Measurements from ENCODE around the gene EIF4H.
"Not testable (repeated sequence)": the region's sequence is repeated elsewhere in the genome, so short reads cannot be mapped to it uniquely, and the experiment has no call there.

EIF4H gene

DNA sequence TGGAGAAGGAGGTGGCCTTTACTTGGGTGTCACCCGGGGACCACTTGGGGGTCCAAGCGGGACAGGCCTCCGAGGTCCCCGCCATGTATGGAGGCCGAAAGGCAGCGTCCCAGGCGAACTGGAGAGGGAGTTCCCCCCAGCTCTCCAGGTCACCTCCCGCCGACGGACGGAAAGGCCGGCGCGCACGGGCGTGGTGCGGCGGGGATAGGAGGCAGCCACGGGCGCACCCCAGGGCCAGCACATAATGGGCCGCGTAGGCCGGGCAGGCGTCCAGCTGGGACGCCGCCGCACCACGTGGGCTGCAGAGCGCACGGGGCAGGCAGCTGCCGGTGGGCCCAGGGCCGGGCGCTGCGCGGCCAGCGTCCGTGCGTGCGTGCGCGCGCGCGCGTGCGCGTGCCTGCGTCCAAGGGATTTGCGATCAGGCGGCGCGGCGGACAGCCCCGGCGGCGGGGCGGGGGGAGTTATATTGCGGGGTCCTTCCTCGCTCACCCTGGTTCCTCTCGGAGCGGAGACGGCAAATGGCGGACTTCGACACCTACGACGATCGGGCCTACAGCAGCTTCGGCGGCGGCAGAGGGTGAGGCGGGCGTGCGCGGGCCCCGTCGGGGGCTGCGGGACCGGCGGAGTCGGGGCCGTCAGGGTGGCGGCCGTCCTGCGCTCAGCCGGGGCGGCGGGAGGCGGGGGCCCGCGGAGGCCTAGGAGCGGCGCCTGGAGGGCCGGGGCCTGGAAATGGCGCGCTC, at the start of gene EIF4H:
EIF4H (plus strand) TSS at position 491 of the 740 bp plus-strand sequence; CDS start at position 519, 28 bp downstream.
- DNase-seq (ENCODE audit: low spot score): peak; percentile 94

DNA sequence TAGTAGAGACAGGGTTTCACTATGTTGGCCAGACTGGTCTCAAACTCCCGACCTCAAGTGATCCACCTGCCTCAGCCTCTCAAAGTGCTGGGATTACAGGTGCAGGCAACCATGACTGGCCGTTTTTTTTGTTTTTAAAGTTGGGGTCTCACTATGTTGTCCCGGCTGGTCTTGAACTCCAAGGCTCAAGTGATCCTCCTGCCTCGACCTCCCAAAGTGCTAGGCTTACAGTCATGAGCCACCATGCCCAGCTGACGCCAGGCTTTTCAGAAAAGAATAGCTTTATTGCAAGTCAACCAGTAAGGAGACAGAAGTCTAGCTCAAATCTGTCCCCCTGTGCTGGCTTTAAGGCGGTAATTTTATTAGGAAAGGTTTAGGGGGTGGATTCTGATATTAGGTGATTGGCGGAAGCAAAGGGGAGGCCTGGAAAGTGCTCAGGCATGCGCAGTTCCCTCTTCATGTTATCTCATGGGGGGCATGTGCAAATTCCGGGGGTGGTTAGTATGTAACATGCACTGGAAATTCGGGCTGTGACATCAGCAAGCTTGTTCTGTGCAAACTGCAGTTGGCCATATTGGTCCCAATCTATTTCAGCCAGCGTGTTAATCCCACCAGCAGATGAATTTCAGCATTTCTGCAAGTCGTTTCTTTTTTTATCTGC, 47.8 kb upstream of the EIF4H start:
- DNase-seq (ENCODE audit: low spot score): no peak

DNA sequence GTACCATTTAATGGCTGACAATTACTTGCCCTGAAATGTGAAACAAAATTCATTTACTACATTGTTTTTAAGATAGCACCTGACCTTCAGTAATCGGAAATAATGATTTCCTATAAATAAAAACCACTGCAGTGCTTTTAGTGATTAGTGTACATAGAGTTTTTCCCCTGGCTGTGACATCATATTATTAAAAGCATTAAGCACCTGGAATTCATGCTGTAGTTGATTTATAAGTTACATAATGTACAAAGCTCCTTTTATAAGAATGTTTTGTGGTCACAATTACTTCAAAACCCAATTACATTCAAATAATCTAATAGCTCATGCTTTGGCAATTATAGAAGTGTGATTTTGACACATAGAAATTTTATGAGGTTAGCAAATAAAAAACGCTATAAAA, 44.3 kb upstream of the EIF4H start:
- no peak for DNase-seq (ENCODE audit: low spot score)

DNA sequence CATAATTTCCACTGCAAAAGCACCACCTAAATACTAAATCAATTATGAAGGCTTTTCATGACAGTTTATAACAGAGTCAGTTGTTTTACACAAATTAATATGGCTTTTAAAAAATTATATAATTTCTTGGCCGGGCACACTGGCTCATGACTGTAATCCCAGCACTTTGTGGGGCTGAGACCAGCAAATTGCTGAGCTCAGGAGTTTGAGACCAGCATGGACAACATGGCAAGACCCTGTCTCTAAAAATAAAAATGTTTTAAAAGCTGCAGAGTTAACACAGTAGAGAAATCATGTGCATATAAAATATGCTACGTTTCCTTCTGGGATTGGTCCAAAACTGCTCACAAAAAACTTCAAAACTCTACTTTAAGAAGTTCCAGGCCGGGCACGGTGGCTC, 43.6 kb upstream of the EIF4H start:
- no peak for DNase-seq (ENCODE audit: low spot score)

DNA sequence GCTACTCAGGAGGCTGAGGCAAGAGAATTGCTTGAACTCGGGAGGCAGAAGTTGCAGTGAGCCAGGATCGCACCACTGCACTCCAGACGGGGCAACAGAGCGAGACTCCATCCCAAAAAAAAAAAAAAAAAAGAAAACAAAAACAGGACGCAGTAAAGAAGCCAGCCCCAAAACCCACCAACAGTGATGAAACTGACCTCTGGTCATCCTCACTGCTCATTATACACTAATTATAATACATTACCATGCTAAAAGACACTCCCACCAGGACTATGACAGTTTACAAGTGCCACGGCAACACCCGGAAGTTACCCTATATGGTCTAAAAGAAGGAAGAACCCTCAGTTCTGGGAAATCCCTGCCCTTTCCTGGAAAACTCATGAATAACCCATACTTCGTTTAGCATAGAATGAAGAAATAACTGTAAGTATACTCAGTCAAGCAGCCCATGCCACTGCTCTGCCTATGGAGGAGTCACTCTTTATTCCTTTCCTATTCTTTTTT, 40.0 kb upstream of the EIF4H start:
- DNase-seq (ENCODE audit: low spot score): peak; percentile 37

DNA sequence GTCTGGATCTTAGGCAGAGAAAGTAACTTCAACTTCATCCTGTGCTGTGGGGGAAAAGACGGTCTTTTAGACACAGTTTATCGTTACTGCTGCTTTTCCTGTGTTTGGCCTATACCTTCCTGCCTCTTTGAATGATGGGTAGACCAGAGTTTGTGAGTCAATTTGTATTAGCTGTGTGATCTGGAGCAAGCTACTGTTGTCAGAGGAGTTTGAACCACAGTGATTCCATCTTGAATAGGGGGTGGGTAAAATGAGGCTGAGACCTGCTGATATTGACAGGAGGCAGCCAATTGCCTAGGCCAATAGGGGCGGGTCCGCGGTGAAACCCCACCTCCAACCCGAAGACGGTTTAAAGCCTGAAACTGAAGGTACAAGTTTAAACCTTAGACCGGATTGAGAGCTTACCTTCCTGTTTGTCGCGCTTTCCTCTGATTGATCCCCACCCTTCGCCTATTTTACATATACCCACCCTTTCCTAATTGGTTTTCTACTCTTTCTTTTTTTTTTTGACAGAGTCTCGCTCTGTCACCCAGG, 35.8 kb upstream of the EIF4H start:
- DNase-seq (ENCODE audit: low spot score): no peak

DNA sequence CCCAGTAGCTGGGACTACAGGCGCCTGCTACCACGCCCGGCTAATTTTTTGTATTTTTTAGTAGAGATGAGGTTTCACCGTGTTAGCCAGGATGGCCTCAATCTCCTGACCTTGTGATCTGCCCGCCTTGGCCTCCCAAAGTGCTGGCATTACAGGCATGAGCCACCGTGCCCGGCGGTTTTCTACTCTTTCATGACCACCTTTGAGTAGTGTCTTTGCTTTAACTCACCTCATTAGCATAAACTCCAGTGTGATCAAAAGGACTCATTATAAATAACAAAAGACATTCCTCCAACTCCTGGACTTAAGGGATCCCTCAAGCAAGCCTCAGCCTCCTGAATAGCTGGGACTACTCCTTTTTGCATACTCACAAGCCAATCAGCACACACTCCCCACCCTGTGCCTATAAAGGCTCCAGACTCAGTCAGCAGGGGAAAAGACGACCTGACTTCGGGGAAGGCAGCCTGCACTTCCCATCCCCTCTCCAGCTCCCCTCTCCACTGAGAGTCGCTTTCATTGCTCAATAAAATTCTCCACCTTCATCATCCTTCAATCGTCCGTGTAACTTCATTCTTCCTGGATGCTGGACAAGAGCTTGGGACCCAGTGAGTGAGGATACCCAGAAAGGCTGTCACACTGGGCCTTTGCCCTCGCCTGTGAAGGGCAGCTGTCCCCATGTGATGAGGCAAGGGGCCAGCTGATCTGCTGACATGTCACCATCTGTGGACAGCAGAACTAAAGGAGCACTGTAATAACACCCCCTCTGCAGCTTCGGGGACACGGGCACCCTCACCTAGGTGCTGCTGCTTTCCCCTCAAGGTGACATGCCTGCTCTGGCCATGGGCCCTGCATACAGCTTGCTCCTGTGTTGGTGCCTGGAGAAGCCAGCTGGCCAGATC, 35.0 kb upstream of the EIF4H start:
- no peak for DNase-seq (ENCODE audit: low spot score)

DNA sequence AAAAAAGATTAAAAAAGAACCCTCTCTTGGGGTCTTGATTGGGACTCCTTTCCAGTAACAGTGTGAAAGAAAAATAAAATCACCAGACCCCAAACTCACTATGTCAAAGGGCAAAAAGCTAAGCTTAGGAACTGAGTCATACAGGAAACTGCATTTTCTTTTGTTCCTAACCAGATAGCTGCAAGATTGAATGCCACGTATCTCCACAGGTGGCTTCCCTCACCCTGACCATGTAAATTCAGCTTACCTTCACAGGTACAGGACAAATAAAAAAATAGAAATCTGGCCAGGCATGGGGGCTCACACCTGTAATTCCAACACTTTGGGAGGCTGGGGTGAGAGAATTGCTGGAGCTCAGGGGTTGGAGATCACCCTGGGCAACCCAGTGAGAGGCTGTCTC, 32.5 kb upstream of the EIF4H start:
- no peak for DNase-seq (ENCODE audit: low spot score)

DNA sequence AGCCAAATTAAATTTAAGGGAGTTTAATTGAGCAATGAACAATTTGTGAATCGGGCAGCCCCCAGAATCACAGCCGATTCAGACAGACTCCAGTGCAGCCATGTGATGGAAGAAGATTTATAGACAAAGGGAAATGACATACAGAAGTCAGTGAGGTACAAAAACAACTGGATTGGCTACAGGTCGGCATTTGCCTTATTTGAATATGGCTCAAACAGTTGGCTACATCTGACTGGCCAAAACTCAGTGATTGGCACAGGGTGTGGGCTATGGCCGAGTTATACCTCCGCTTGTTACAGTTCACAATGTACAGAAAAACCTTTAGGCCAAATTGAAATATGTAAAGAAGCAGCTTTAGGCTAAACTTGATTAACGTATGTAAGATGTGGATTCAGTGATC, 30.8 kb upstream of the EIF4H start:
- DNase-seq (ENCODE audit: low spot score): no peak

DNA sequence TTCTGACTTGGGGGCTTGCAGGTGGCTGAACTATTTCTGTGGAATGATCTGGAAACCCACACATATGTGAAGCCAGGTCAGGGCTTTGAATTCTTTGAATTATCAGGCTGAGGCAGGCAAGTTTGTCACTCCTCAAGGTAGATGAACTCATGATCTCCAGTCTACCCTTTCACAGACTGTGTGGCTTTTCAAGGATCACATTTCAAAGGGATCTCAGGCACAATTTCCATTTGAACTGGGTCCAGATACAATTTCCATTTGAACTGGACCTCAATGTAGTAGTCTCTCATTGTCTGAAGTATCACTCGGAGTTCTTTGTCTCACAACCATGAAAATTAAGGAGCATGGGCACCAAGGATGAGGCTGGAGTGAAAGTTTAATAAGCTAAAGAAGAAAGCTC, 25.7 kb upstream of the EIF4H start:
- DNase-seq (ENCODE audit: low spot score): no peak

DNA sequence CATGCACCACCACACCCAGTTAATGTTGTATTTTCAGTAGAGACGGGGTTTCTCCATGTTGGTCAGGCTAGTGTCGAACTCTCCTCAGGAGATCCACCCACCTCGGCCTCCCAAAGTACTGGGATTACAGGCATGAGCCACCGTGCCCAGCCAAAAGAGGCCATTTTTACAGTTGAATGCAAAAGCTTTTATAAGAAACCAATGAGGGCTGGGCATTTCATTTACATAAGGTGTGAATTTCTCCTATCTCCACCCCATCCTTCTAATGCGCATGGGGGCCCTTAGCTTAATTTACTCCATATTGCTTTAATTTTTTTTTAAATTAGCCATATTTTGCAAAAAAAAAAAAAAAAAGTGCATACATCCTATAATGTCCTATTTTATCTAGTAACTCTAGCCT, 25.1 kb upstream of the EIF4H start:
- DNase-seq (ENCODE audit: low spot score): no peak

DNA sequence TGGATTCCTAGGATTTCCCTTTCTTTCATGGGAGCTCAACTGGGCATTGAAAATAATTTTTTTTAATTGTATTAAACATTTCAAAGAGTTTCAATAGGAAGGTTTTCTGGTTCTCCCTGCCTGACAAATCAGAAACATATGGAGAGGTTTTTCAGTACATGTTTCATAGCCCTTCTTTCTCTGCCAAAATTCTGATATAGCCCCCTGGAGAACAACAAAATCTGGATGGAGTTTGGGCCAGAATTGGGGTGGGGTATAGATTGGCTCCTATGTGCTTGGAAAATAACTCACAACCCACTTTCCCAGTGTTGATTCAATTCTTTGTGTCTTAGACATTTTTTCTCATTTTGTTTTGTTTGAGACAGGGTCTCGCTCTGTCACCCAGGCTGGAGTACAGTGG, 24.6 kb upstream of the EIF4H start:
- DNase-seq (ENCODE audit: low spot score): no peak

DNA sequence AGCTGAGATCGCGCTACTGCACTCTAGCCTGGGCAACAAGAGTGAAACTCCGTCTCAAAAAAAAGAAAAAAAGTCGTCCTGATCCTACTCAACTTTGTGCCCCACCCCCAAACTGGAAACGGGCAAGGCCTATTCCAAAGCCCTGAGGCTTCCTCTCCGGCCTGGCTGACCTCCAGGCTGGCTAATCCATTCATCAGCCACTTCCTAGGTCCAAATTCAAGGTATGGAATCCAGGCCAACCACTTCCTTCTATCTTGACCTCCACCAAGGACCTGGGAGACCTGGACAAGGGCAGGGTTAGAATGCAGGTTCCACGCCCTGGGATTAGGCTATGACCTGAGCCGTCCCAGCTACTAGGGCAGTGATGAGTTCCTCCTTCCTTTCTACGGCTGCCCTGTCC, 20.4 kb upstream of the EIF4H start:
- DNase-seq (ENCODE audit: low spot score): no peak

DNA sequence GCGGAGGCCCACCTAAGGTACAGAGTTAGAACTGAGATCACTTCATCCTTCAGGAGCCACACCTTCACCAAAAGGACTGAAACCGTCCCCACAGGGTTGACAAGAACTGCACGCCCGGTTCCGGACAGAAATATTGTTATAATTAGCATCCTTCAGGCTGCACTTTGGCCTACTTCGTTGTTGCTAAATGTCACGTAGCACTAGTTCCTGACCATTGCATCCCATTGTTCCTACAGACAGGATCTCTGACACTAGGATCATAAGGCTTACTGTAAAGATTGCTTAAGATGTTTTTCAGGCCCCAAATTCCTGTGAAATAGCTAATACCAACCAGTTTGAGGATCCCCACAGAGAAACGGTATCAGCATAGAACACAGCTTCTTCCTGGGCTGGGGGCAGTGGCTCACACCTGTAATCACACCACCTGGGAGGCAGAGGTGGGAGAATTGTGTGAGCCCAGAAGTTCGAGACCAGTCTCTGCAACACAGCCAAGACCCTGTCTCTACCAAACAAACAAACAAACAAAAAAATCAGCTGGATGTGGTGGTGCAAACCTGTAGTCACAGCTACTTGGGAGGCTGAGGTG, 18.3 kb upstream of the EIF4H start:
- no peak for DNase-seq (ENCODE audit: low spot score)

DNA sequence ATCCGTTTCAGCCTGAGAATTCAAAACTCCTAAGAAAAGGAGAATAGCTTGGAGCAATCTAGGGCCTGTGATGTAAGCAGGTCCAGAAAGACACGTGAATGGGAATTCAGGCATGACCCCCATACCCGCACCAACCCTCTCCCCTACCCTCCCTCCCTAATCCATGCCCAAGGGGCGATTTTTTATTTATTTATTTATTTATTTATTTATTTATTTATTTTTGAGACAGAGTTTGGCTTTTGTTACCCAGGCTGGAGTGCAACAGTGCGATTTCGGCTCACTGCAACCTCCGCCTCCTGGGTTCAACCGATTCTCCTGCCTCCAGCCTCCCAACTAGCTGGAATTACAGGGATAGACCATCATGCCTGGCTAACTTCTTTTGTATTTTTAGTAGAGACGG, 16.6 kb upstream of the EIF4H start:
- DNase-seq (ENCODE audit: low spot score): no peak

DNA sequence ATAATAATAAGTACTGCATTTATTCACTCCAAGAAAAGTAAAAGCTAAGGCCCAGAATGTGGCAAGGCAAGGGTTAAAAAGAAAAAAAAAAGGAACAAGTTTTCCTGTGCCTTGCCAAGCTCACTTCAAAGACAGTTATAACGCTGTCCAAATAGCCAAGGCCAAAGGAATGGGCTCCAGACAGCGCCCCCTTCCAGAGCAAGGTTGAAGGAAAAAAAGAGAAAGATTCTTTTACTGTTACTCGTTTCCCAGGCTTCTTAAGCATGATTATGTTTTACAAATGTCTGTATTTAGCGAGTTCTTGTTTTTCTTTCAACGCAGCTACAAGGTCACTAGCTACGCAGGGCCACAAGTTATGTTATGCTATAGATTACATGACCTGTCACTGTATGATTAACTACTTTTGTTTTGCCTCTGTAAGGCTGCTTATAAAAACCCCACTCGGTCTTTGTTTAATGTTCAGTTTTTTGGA, 9.1 kb upstream of the EIF4H start:
- no peak for DNase-seq (ENCODE audit: low spot score)

DNA sequence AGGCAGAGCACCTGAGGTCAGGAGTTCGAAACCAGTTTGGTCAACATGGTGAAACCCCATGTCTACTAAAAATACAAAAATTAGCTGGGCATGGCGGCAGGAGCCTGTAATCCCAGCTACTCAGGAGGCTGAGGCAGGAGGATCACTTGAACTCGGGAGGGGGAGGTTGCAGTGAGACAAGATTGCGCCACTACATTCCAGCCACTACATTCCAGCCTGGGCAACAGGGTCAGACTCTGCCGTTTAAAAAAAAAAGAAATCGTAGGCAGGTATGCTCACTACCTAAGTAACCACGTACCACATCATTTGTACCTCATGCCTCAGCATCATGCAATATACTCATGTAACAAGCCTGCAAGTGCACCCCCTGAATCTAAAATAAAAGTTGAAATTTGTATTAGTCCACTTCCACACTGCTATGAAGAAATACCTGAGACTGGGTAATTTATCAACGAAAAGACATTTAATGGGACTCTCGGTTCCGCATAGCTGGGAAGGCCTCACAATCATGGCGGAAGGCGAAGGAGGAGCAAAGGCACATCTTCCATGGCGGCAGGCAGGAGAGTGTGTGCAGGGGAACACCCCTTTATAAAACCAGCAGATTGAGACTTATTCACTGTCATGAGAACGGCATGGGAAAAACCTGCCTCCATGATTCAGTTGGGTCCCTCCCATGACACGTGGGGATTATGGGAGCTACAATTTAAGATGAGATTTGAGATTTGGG, 8.1 kb upstream of the EIF4H start:
- DNase-seq (ENCODE audit: low spot score): no peak

DNA sequence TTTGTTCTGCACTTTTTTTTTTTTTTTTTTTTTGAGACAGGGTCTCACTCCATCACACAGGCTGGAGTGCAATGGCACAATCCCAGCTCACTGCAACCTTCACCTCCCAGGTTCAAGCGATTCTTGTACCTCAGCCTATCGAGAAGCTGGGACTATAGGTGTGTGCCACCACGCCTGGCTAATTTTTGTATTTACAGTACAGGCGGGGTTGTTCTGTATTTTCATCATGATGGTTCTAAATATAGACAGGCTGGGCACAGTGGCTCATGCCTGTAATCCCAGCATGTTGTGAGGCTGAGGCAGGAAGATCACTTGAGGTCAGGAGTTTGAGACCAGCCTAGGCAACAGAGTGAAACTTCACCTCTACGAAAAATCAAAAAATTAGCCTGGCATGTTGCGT, 6.8 kb upstream of the EIF4H start:
- DNase-seq (ENCODE audit: low spot score): not testable (repeated sequence)

DNA sequence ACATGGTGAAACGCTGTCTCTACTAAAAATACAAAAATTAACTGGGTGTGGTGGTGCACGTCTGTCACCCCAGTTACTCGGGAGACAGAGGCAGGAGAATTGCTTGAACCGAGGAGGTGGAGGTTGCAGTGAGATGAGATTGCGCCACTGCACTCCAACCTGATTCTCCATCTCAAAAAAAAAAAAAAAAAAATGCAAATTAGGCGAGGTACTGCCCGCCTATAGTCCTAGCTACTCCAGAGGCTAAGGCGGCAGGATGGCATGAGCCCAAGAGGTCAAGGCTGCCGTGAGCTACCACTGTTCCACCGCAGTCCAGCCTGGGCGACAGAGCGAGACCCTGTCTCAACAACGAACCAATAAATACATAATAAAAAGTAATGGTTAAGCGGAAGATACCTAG, 1.1 kb upstream of the EIF4H start:
- no peak for DNase-seq (ENCODE audit: low spot score)

DNA sequence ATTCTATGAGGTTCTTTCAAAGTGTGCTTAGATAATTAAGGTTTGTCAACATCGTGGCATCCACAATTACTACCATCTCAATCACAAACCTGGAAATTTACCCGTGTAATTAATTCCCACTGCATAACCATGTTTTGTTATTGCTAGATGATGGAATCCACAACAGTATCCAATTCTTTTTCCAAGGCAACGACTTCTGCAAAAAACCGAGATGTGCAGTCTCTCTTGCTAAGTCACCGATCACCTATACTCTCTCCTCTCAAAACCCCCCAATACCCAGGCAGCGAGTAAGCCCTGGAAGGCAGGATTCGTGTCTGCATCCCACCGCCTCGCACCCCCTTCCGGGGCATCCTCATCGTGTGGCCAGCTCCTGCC, 678 bp upstream of the EIF4H start:
- DNase-seq (ENCODE audit: low spot score): no peak

DNA sequence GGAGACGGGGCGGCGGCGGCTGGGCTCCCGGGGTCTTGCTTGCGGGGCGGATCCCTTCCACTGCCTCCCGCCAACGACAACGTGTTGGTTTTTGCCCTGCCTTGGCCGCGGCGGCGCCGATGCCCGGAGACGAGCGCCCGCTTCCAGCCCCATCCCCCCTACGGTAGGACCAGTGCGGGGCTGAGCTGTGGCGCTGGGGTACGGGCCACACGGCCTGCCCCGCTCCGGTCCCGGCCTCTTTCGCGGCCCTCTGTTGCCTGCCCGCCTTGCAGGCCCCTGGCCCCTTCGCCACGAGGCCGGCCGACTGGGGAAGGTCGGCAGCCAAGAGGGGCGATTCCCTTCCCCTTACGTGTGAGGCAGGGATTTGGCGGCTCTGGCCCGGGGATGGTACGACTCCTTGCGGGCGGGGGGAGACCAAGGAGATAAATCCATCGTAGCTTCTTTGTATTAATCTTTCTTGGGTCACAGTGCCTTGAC, 488 bp downstream of the EIF4H start:
- DNase-seq (ENCODE audit: low spot score): peak; percentile 33
